Right cardiac atrium (tissue), 5 donors: ENCODE measurements around the gene ZNF597. TPM values are rescaled to one million over a fixed set of nuclear protein-coding genes. Genes with fewer than 3 reads are reported as not detected.

Experiments
- ATAC-seq, 2 donors: fragments of 200-7000 bp; cut with Tn5 transposase; one replicate each; pipeline versions ENCODE4 v1.8.0 to v1.9.1; 2020; ENCODE audit warnings: moderate library complexity in 2 of 2, mild to moderate bottlenecking in 1 of 2
- DNase-seq, 3 donors: peaks; one replicate each; pipeline ENCODE4 v3.0.0-alpha.2; 2020
- H3K27ac ChIP-seq: one replicate; pipeline ENCODE4 v1.5.1; 2013; ENCODE audit warnings: mild to moderate bottlenecking, low read length, control low read depth, moderate library complexity
- H3K27me3 ChIP-seq: one replicate; pipeline ENCODE4 v1.6.1; 2013; ENCODE audit not compliant: control insufficient read depth, insufficient read depth
- H3K4me1 ChIP-seq: one replicate; pipeline ENCODE4 v1.6.1; 2013; ENCODE audit warnings: low read length; ENCODE audit not compliant: control insufficient read depth, insufficient read depth
- H3K4me3 ChIP-seq: one replicate; pipeline ENCODE4 v1.5.1; 2013; ENCODE audit warnings: low read length, control low read depth
- H3K9me3 ChIP-seq: one replicate; pipeline ENCODE4 v1.6.1; 2013; ENCODE audit warnings: low read length; ENCODE audit not compliant: control insufficient read depth
- WGBS: extraction: QIAGEN DNeasy Blood & Tissue Kit; methylation state at CpG from one replicate; pipeline ENCODE4 v1.1.7; 2013; 5-methylcytosine and 5-hydroxymethylcytosine counted together
- intact Hi-C, 4 donors: fragments of 100-400 bp; cut with DNase I; formaldehyde crosslinking; loops; one replicate each; pipeline versions ENCODE4 v1.11.0 to v1.14.0; 2022 to 2023
- polyA plus RNA-seq: library from polyadenylated mRNA; stranded (reverse); fragments of 200-250 nt; gene quantifications from one replicate; pipeline ENCODE4 v1.2.3, GENCODE V29; 2013
- total RNA-seq, 4 donors: library from RNA; stranded (reverse); fragmentation: NEBNext Ultra II Directional; extraction: Animal tissue kit (Norgen Biotek cat#: 25700); gene quantifications; one replicate each; pipeline ENCODE4 v1.2.1, GENCODE V29; 2021
- donor health status: healthy with polysubstance abuse.
- donor health status: DM: no; HTN: yes; CAD: no.
- donor health status: DM: no; HTN: no; CAD: no.
- donor health status: DM: no; HTN: yes; CAD: no; lungs with severe emphysema.
- donor health status: DM: yes; HTN: yes; CAD: no.

ZNF597 gene
- total and polyA plus RNA-seq, 5 donors = 0.88 to 3.5 (median 2.1) TPM

DNA sequence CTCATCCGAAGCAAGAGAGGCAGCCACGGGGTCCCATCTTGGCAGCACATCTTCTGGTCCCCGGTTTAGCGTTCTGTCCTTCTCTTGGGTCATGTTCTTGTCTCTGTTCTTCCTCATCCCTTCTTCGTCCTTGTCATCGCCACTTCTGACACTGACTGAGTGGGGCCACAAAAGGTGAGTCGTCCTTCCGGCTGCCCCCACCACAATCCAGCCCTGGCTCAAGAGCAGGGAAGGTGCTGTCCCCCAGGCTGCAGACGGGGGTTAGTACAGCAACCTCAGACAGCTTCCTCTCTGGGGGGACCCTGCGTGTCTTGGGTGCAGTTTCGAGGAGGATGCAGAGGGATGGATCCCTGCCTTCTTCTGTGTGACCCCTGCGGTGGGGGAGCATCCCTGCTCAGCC lies 22.0 kb upstream of the ZNF597 start:
- H3K27me3 ChIP-seq = no peaks in the 10 kb centered on the region
- WGBS = 83% methylated on average over 12 of the region's 12 CpGs
- no peak for DNase-seq

DNA sequence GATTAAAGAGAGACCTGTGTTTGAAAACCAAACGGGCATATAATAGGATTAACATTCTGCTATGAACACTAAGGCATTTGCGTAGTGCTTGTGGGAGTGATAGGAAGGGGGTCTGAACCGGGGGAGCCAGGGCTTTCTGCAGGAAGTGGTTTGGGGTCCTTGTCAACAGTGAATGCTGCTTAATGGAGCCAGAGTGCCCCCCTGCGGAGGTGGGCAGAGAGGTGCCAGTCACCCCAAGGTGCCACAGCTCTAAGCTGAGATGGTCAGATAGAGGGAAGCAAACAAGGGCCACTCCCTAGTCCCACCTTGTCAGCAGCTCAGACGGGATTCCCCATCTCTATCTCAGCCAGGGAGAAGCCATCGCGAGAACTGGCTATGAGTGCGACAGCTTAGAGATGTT lies 17.8 kb upstream of the ZNF597 start:
- ATAC-seq = no peak
- 55% methylated on average over 8 of the region's 8 CpGs for WGBS
- no peak overlapping the region for H3K27ac ChIP-seq
- no peaks in the 10 kb centered on the region for H3K9me3 ChIP-seq
- intact Hi-C loops = no loop called here
- DNase-seq = no peak
- no peak overlapping the region for H3K4me3 ChIP-seq
- peaks cover 19% of the 10 kb centered on the region for H3K4me1 ChIP-seq
- no peaks in the 10 kb centered on the region for H3K27me3 ChIP-seq

More for the DNA sequence above, 22.0 kb upstream of the ZNF597 start:
- no peak for ATAC-seq
- Histone ChIP-seq H3K9me3 (no peaks in the 10 kb centered on the region), H3K4me1 (peaks cover 28% of the 10 kb centered on the region), H3K27ac (no peak overlapping the region), H3K4me3 (no peak overlapping the region)
- intact Hi-C loops = no loop called here

DNA sequence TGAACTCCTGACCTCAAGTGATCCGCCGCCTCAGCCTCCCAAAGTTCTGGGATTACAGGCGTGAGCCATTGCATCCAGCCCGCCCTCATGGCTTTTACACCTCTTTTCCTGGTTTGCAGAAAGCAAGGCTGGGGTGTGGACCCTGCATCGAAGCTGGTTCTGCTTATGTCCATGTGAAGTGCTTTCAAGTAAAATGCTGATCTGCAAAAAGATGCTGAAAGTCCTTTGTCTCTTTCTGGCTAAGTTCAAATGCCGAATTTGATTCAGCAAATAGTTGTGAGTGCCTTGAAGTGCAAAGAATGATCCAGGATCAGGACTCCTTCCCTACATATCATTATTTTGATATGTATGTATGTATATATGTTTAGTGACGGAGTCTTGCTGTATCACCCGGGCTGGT lies 17.3 kb upstream of the ZNF597 start:
- no peak for ATAC-seq
- DNase-seq = no peak
- Histone ChIP-seq H3K9me3 (no peaks in the 10 kb centered on the region), H3K4me3 (no peak overlapping the region), H3K4me1 (peaks cover 19% of the 10 kb centered on the region), H3K27ac (no peak overlapping the region), H3K27me3 (no peaks in the 10 kb centered on the region)
- intact Hi-C loops = no loop called here
- WGBS = 81% methylated on average over 8 of the region's 8 CpGs

DNA sequence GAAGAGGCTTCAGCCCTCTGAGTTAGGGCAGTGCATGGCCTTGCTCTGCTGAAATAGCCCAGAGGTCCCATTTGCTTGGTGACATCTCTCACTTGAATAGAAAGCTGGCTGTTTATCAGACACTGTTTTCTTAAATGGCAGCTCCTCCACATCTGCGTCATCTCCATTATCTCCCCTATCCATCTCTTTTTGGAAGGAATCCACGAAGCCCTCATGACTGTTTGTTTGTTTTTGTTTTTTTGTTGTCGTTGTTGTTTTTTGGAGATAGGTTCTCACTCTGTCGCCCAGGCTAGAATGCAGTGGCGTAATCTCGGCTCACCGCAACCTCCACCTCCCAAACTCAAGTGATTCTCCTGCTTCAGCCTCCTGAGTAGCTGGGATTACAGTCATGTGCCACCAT lies 16.8 kb upstream of the ZNF597 start:
- 65% methylated on average over 7 of the region's 7 CpGs for WGBS
- intact Hi-C loops = no loop called here
- no peak overlapping the region for H3K4me3 ChIP-seq
- no peaks in the 10 kb centered on the region for H3K27me3 ChIP-seq
- DNase-seq (no peak), ATAC-seq (no peak)
- no peaks in the 10 kb centered on the region for H3K9me3 ChIP-seq
- H3K27ac ChIP-seq = peak overlapping the region; percentile 80
- H3K4me1 ChIP-seq = peaks cover 14% of the 10 kb centered on the region

DNA sequence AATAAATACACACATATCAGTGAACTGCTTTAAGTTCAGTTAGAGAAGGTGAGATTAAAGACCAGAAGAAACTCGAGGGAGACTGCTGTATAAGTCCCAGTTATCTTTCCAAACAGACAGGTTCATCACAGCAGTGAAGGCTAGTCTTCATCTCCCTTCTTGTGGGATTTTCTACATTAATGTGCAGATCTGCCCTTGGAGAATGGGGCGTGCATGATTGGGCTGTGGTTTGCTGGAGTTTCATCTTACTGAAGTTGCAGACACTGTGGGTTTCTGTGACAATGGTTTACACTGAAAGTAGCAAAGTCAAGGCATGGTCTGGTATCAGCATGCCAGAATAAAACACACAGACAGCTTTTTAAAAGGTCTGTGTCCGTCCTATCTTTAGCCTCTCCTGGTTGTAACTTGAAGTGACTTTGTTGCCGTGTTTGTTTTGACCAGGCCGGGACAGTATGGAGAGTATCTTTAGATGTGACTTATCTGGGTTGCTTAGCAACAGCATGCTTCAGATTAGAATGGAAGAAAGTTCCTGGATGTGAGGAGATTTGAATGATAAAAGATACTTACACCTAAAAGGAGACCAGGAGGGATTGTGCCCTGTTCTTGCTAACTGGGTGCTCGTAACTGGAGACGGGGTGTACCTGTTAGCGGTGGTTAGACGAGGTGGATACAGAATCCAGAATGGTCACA lies 16.2 kb upstream of the ZNF597 start:
- Histone ChIP-seq H3K27ac (peak overlapping the region; percentile 80), H3K4me3 (peak overlapping the region; percentile 94), H3K27me3 (no peaks in the 10 kb centered on the region), H3K4me1 (peaks cover 14% of the 10 kb centered on the region), H3K9me3 (no peaks in the 10 kb centered on the region)
- DNase-seq = no peak
- no peak for ATAC-seq
- WGBS = 50% methylated on average over 9 of the region's 9 CpGs
- intact Hi-C loops = loop anchor here in 2 of 4 donors (5.0 to 10.0 kb wide), 2 partner anchors 55 to 57 kb away; partner anchors contain the start of genes ZNF174 (in 2 of the 2) and ZSCAN32 (in 2 of the 2)

DNA sequence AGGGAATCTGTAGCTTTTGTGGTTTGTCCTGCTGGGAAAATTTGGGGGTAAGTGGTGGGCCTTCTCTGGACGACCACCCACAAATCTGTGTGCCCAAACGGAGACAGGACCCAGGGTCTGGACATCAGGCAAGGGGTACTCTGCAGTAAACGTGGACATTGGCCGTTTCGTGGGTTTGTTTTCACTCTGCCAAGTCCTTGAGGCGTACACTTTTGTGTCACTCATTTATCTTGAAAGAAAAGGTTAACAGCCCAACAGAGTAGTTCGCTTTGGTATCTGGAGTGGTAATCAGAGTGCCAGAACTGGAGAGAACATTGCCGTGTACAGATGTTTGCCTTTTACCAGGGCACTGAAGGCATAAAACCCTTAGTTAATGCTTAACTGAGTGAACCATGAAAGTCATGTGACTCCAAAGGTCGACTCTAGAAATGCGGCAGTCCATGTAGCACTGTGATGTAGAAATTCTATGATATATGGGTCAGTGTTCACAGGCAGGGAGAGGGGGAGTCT lies 15.6 kb upstream of the ZNF597 start:
- 4% methylated on average over 10 of the region's 10 CpGs for WGBS
- Histone ChIP-seq H3K9me3 (no peaks in the 10 kb centered on the region), H3K27ac (peak overlapping the region; percentile 57), H3K4me3 (peak overlapping the region; percentile 94), H3K27me3 (no peaks in the 10 kb centered on the region), H3K4me1 (peaks cover 14% of the 10 kb centered on the region)
- intact Hi-C loops = loop anchor here in 2 of 4 donors (5.0 to 10.0 kb wide), 2 partner anchors 54 to 57 kb away; partner anchors contain the start of genes ZNF174 (in 2 of the 2) and ZSCAN32 (in 2 of the 2)
- ATAC-seq = no peak
- DNase-seq = no peak

DNA sequence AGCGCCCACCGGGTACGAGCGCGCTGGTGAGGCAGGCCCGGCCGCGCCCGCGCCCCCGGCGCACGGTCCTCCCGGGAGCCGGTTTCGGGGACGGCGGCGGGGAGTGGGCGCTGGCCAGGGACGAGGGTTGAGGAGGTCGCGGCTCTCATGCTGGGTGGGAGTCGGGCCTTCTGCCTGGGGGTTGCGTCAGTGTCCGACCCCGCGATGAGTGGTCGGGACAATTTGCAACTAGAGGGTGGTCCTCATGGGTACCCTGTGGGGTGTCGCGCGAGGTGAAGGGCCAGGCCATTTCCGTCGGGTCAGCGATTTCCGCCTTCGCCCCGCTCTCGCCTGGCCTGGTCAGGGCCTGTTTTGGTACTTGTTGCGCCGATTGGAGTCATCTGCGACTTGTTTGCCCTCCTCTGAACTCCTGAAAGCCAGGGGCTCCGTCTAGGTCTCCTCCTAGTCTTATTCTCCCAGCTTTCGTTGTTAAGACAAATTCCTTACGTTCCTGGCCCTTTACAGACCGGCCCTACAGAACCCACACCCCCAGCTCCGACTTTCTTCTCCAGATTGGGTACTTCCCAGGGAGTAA lies 15.1 kb upstream of the ZNF597 start:
- ATAC-seq (peak; percentile 1 to 2), DNase-seq (peak; percentile 32 to 72 (median 62))
- intact Hi-C loops = loop anchor here in 2 of 4 donors (5.0 to 10.0 kb wide), 2 partner anchors 54 to 56 kb away; partner anchors contain the start of genes ZNF174 (in 2 of the 2) and ZSCAN32 (in 2 of the 2)
- no peaks in the 10 kb centered on the region for H3K27me3 ChIP-seq
- peak overlapping the region; percentile 94 for H3K4me3 ChIP-seq
- WGBS = under 1% methylated on average over 47 of the region's 47 CpGs
- H3K4me1 ChIP-seq = peaks cover 14% of the 10 kb centered on the region
- peak overlapping the region; percentile 57 for H3K27ac ChIP-seq
- H3K9me3 ChIP-seq = no peaks in the 10 kb centered on the region

DNA sequence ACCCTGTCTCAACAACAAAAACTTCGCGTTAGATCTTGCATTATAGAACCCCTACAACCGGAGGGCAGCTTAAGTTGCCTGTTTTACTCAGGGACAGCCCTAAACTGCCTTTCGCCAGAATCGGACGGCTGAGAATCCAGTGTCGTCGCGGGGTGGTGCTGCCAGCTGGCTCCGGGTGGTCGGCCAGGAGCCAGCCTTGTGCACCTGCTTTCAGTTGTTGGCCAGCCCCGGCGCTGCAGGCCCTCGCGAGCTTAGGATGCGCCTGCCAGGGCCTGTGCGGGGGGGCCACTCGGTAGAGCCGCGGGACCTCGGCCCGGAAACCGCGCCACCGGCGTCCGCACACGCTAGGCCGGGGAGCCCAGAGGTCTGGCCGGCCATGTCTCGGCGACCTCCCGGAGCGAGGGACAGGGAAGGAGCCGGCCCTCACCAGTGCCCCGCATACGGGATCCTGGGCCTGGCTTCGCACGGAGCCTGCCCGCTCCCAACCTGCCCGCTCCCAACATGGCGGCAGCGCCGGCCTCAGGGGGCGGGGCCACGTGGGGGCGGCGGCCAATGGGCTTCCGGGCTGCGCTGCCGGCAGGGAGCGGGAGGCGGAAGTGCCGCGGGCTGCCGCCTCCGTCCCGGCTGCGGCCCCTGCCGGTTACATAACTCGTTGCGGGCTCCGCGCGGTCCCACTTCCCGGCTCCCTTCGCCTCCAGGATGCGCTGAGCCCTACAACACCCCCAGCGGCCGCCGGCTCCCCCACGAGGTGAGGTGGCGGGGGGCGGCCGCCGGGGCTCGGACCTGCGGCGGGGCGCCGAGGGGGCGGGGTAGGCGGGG lies 14.3 kb upstream of the ZNF597 start:
- under 1% methylated on average over 83 of the region's 83 CpGs for WGBS
- H3K27me3 ChIP-seq = no peaks in the 10 kb centered on the region
- H3K4me3 ChIP-seq = peak overlapping the region; percentile 94
- peak; percentile 96 for ATAC-seq
- no peaks in the 10 kb centered on the region for H3K9me3 ChIP-seq
- H3K27ac ChIP-seq = peak overlapping the region; percentile 97
- DNase-seq = peak; percentile 89 to 97 (median 97)
- intact Hi-C loops = loop anchor here in 2 of 4 donors (5.0 to 10.0 kb wide), 2 partner anchors 53 to 55 kb away; partner anchors contain the start of genes ZNF174 (in 2 of the 2) and ZSCAN32 (in 2 of the 2)
- H3K4me1 ChIP-seq = peaks cover 14% of the 10 kb centered on the region

DNA sequence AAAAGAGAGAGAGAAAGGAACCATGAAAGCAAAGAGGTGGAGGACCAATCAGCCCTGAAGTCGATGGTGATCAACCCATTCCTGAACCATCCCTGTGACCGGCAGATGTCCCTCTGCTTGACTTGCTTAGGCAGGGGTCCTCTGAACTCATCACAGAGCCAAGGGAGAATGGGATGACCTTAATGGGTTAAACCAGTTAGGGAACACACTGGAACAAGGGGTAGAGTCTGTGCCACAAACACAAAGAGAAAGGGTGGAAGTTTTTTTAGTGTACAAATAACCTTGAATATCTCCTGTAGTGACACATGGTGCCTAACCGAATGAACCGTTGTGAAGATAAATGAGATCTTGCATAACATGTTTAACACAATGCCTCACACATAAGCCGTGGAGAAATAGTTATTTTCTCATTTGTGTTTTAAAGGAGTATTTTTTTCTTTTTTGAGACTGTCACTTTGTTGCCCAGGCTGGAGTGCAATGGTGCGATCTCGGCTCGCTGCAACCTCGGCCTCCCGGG lies 11.4 kb upstream of the ZNF597 start:
- WGBS = 83% methylated on average over 10 of the region's 10 CpGs
- Histone ChIP-seq H3K9me3 (no peaks in the 10 kb centered on the region), H3K27me3 (no peaks in the 10 kb centered on the region), H3K4me1 (peaks cover 9% of the 10 kb centered on the region), H3K4me3 (no peak overlapping the region), H3K27ac (peak overlapping the region; percentile 69)
- no peak for ATAC-seq
- intact Hi-C loops = loop anchor here in 2 of 4 donors (5.0 to 10.0 kb wide), 2 partner anchors 50 to 52 kb away; partner anchors contain the start of genes ZNF174 (in 2 of the 2) and ZSCAN32 (in 2 of the 2)
- DNase-seq = no peak

DNA sequence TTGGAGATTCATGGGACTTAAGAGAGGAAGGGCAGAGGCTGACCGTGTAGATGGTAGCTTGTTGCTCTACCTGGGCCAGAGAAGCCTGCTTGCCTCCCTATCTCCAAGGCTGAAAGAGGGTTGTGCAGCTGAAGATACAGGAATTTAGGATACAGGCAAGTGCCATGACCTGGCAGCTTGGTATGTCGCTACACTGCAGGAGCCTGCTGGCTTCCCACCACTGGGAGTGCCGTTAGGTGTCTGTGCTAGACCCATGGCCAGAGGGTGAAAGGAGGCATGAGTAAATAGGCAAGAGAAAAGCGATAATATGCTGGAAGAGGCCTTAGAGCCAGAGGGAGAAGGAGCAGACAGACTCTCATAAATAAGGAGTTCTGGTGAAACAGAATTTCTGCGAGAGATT lies 10.8 kb upstream of the ZNF597 start:
- intact Hi-C loops = loop anchor here in 1 of 4 donors (10.0 kb wide), 1 partner anchor 49 kb away; the partner anchor contains the start of genes ZNF174 and ZSCAN32
- Histone ChIP-seq H3K27me3 (no peaks in the 10 kb centered on the region), H3K9me3 (no peaks in the 10 kb centered on the region), H3K4me3 (no peak overlapping the region), H3K27ac (peak overlapping the region; percentile 35), H3K4me1 (peaks cover 5% of the 10 kb centered on the region)
- ATAC-seq (no peak), DNase-seq (no peak)
- WGBS = 85% methylated on average over 5 of the region's 5 CpGs
